ENCODE data around the gene CCDC81.
"Not testable (repeated sequence)": the region's sequence is repeated elsewhere in the genome, so short reads cannot be mapped to it uniquely, and the experiment has no call there.

The CCDC81 gene

DNA sequence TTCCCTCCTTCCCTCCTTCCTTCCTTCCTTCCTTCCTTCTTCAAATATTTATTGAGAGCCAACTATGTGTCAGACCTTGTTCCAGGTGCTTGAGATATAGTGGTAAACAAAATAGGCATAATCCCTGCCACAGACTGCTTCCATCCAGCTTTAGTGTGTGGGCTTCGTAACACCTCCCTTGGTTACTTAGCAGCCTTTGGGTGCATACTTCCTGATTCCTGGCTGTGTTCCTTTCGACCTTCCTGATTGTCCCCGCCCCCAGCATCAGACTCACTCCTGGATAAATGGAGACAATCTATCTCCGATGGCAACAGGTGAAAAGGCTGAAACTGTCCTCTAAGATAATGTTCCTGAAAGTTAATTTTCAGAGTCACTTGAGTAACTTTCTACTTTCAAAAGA lies 13.5 kb downstream of the CCDC81 start:
- no peak for DNase-seq

DNA sequence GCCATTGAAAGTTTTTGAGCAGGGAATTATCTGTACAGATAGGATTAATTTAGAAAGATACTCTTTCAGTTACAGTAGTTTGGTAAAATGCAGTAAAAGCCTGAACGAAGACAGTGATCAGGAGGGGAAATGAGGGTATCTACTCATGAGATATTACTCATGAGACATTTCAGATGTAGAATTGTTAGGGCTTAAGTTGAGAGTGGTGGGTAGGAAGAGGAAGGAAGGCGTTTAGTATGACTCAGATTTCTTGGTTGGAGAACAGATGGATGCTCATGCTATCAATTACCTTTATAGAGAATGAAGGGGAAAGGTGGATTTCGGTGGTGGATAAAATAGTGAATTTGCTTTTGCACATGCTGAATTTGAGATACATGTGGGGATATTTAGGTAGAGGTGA lies 15.8 kb downstream of the CCDC81 start:
- DNase-seq = no peak

DNA sequence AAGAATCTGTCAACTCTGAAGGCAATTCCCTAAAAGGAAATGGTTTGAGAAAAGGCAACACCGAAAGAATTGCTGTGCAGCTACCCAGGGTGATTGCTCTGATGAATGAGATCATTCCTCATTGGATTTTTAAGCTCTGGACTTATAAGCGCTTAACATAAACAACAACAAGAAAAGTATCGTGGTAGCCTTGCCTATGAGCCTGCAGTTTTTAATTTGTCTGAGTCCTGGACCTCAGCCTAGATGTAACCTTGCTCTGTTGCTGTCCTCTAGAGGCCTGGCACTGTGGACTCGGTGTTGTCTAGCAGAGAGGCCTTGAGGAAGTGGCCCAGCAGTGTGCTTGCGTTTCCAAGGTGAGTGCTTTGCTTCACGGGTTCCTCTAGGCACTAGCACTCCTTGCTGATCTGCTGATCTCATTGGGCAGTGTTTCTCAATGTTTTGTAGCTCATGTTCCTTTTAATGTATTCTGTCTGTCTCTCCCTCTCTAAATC lies 20.4 kb downstream of the CCDC81 start:
- no peak for DNase-seq

DNA sequence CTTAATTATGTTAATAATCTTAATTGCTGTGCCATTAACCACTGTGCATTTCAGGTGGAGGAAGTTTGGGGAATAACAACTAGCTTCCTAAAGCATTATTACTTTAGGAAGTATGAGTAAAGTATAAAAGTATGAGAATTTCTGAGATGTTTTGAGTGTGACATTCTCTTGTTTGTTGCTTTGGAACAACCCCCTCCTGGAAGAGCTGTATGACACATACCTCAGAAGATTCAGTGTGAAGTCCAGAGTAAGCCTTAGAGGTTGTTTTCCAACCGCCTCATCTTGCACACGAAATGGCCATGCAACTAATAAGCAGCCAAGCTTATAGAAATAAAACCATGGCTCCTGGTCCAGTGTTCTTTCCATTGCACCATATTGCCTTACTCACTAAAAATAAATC lies 21.7 kb downstream of the CCDC81 start:
- no peak for DNase-seq

DNA sequence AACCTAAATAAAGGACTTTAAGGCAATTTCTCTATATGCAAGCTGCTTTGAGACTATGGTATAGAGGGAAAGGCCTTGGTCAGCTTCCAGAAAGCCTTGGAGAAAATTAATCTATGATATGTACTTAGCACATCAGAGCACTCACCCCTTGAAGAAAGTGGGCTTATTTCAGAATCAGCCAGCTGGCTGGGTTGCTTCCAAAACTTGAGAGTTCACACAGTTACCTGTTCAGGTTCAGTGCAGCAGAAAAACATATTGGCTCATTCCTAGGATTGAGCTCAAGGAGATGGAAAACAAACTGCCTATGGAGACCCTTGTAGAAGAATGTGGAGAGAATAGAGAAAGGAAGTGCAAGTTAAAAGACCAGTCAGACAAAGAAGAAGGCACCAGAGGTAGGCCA lies 22.7 kb downstream of the CCDC81 start:
- DNase-seq = no peak

DNA sequence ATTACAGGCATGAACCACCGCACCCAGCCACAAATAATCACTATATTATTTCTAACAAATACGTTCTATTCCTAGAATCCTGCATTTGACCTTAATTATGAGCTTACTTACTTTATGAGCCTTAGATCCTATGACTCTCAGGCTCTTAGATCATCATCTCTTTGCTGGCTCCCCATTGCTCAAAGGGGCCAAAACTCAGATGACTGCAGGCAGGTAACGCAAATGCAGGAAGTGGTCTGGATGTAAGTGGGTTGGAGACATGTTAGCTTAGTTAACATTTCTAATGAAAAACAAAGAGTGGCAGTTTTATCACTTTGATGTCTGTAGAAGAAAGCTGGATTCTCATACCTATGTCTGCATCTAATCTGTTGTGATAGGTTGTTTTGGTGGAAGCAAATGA lies 23.4 kb downstream of the CCDC81 start:
- DNase-seq = no peak

DNA sequence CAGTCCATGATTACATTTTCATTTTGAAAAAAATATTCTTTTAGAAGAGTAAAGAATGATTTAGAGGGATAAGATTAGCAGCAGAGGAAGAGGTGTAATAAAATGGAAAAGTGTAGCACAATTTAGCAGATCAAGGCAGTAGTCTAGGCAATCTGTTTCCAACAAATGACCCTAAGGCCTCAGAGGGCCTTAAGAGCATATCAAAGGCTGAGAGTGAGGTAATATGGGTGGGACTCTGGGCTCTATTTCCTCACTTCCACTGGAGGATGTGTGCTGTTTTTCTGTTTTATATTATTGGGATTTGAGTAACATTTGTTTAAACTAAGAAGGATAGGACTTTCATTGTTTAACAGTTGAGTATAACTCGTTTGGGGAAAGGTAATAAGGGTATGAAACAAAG lies 28.8 kb downstream of the CCDC81 start:
- no peak for DNase-seq

DNA sequence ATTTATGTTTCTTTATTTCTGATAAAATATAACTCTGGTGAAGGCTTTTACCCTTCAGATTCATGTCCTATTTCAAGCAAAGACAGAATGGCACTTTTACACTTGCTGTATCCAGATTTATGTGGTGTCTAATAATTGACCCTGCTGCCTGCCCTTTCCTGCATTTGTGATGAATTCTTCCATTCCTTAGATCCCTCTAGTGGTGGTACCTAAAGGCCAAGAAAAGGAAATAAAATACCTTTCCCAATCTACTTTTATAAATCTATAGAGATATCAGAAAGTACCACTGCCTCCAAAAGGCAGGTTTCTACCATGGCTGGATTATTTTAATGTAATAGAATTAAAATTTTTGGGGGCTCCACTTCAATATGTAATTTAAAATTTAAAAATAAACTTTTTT lies 34.2 kb downstream of the CCDC81 start:
- no peak for DNase-seq

DNA sequence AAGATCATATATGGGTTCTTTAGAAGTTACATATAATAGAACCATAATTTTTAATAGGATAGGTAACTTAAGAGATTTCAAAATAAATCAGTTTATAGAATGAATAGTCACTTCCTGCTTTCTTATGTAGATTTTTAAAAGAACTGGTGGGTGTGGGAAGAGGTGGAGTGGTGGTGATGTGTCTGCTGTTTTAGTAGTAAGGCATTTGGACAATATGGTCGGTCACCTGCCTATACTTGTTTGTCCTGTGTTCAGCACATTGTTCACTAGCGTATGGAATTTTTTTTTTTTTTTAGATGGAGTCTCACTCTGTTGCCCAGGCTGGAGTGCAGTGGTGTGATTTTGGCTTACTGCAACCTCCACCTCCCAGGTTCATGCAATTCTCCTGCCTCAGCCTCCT lies 39.3 kb downstream of the CCDC81 start:
- no peak for DNase-seq

DNA sequence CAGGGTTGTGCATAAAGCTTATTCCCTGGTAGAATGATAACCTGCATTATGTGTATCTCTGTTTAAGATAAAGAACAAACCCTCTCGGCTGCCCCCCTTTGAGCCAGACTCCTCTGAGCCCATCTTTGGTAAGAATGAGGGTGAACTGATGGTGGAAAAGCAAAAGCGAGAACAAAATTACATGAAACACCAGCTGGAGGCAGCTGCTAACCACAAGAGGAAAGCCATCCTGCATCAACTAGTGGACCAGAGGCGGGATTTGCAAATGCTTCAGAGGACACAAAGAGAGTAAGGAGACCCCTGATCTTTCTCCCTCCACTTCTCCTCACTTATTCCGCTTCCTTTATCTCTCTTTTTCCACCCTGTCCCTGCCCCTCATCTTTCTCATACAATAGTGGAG lies 40.3 kb downstream of the CCDC81 start:
- no peak for DNase-seq

DNA sequence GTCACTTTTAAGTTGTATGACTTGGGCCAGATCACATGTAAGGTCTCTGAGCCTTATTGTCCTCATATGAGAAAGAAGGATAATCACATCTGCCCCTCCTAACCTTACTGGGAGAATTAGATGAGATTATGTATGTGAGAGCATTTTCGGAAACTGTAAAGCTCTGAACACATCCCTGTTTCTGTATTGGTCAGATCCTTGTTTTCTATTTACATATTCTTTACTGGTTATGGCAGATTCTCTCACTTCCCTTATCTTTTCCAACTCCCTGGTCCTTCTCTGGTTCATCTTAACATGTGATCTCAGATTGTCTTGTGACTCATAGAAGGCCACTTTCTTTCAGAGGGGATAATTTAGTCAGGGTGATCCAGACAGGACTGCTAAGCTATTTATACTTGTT lies 41.8 kb downstream of the CCDC81 start:
- no peak for DNase-seq

DNA sequence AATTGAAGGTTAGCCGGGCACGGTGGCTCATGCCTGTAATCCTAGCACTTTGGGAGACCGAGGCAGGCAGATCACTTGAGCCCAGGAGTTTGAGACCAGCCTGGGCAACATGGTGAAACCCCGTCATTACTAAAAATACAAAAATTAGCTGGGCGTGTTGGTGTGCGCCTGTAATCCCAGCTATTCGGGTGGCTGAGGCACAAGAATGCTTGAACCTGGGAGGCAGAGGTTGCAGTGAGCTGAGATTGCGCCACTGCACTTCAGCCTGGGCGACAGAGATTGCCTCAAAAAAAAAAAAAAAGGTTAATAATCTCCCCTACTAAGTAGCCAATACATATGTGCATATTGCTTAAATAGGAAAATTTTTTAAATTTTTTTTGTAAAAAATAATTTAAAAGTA lies 42.3 kb downstream of the CCDC81 start:
- DNase-seq = not testable (repeated sequence)

DNA sequence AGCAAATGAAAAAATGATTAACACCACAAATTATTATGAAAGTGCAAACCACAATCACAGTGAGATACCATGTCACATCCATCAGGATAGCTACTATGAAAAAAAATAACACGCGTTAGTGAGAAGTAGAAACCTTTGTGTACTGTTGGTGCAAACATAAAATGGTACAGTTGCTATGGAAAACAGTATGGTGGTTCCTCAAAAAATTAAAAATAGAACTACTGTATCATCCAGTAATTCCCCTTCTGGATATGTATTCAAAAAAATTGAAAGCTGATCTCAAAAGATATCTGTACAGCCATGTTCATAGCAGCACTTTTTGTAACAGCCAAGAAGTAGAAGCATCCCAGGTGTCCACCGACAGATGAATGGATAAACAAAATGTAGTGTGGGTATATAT lies 43.4 kb downstream of the CCDC81 start:
- DNase-seq = no peak

DNA sequence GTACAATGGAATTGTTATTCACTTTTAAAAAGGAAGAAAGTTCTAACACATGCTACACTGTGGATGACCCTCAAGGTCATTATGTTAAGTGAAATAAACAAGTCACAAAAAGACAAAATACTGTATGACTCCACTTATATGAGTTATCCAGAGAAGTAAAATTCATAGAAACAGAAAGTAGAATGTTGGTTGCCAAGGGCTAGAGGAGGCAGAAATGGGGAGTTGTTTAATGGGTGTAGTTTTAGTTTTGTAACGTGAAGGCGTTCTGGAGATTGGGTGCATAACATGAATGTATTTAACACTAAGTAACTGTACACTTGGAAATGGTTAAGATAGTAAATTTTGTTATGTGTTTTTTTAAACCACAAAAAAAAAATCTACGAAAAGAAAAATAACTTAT lies 43.8 kb downstream of the CCDC81 start:
- DNase-seq = no peak

DNA sequence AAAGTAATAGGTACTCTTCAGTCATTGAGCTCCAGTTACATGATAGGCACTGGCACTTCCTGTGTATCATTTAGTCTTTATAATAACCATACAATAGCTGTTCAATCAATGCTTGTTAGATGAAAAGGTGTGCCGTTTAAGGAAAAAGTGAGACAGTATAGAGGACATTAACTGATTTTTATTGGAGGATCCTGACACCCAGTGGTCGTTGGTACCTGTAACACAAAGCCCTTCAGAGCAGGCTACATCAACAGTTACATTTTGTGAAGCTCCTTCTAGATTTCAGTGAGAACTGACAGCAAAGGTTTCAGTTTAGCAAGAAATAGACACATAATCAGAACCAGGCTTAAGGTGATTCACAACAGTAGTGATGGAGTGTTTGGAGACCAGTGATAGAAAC lies 44.2 kb downstream of the CCDC81 start:
- peak; percentile 8 for DNase-seq

DNA sequence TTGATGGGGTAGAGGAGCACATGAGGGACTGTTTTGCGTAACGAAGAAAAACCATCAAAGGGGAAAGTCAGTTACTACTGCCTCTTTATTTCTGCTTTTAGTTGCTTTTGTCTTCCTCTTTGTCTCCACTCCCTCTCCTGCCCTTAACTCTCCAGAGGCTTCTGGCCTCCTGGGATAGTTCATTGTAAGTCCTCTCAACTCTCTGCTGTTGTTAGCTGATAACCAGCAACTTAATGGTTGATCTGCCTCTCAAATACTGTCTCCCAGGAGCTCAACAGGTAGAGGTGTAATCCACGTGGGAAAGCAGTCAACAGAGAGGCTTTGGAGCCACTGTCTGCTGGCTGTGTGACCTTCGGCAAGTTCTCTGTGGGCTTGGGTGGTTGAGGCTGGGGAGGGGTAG lies 47.3 kb downstream of the CCDC81 start:
- no peak for DNase-seq

DNA sequence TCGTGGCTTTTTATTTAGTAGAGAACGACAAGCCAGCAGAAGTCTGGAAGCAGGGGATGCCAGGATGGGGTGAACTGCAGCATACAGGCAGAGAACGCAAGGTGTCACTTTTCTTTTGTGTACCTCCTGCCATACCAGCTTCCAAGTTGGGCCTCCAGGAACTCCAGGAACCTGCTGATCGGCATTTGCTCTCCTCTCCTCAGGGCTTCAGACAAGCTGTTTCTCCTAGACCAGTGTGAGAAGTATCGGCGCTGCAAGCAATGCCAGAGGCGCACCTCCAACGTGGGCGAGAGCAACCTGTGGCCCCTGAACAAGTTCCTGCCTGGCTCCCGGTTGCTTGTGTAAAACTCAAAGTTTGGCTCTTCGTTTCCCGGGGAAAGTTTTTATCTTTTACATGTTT lies 47.7 kb downstream of the CCDC81 start:
- no peak for DNase-seq

DNA sequence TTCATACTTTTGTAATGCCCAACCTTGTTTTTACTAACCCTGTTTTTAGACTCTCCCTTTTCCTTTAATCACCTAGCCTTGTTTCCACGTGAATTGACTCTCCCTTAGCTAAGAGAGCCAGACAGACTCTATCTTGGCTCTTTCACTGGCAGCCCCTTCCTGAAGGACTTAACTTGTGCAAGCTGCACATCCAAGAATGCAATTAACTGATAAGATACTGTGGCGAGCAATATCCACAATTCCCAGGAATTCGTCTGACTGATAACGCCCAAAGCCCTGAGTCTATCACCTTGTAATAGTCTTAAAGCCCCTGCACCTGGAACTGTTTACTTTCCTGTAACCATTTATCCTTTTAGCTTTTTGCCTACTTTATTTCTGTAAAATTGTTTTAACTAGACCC lies 48.8 kb downstream of the CCDC81 start:
- DNase-seq = not testable (repeated sequence)

DNA sequence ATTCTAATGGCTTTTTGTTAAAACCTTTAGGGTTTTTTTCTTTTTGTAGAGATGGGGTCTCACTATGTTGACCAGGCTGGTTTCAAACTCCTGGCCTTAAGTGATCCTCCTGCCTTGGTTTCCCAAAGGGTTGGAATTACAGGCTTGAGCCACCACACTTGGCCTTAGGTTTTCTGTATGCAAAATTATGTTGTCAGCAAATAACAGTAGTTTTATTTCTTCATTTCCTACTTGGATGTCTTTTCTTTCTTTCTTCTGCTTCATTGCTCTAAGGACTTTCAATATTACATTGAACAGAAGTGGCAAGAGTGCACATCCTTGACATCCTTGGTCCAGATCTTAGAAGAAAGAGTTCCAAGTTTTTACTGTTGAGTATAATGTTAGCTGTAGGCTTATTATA lies 52.8 kb downstream of the CCDC81 start:
- DNase-seq = no peak

DNA sequence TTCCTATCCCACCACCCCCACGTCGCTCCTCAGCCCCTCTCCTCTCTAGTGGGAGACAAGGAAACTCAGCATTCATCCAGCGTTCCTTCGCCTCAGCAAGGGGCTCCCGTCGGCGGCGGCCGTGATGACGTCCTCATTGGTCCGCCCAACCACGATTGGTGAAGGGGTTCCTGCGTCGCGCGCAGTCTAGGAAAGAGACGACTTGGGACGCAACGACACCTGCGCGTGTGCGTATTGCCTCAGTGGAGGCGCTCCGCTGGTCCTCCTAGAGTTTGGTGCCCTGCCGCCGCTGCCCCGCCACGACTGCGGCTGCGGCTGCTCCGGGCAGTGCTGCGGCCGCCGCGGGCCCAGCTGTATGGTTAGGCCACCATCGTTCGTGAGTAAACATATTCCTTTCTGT lies 56.6 kb downstream of the CCDC81 start:
- no peak for DNase-seq

DNA sequence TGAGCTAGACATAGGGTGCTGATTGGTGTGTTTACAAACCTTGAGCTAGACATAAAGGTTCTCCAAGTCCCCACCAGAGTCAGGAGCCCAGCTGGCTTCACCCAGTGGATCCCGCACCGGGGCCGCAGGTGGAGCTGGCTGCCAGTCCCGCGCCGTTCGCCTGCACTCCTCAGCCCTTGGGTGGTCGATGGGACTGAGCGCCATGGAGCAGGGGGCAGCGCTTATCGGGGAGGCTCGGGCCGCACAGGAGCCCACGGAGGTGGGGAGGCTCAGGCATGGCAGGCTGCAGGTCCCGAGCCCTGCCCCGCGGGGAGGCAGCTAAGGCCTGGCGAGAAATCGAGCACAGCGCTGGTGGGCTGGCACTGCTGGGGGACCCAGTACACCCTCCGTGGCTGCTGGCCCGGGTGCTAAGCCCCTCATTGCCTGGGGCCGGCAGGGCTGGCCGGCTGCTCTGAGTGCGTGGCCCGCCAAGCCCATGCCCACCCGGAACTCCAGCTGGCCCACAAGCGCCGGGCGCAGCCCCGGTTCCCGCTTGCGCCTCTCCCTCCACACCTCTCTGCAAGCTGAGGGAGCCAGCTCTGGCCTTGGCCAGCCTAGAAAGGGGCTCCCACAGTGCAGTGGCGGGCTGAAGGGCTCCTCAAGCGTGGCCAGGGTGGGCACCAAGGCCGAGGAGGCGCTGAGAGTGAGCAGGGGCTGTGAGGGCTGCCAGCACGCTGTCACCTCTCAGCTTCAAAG lies 58.8 kb downstream of the CCDC81 start:
- DNase-seq = not testable (repeated sequence)

DNA sequence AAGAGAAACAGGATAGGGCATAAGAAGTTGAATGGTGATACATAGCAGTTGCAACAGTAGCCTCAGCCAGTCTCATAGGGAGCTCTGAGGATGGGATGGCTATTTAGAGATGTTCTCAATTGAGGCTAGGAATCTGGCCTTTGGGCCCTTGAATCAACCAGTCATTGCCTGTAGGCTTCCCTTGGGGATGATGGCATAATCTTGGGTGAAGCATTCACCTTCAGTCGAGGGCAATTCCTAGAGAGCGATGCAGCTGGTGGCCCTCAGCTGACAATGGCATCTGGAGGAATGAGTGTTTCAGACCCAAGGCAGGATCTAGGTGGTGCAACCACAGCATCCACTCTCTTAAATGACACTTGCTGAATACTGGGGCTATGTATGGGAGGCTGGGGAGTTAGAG lies 61.0 kb downstream of the CCDC81 start:
- DNase-seq = no peak

DNA sequence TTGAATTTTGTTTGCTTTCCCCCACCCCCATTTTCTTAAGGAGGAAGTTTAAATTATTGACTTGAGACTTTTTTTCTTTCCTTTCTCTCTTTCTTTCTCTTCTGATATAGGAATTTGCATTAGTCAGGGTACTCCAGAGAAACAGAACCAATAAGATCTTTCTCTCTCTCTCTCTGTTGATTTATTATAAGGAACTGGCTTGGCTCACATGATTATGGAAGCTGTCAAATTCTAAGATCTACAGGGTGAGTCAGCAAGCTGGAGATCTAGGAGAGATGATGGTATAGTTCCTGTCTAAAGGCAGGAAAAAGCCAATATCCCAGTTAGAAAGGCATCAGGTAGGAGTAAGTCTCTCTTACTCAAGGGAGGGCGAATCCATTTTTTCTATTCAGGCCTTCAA lies 64.0 kb downstream of the CCDC81 start:
- no peak for DNase-seq

DNA sequence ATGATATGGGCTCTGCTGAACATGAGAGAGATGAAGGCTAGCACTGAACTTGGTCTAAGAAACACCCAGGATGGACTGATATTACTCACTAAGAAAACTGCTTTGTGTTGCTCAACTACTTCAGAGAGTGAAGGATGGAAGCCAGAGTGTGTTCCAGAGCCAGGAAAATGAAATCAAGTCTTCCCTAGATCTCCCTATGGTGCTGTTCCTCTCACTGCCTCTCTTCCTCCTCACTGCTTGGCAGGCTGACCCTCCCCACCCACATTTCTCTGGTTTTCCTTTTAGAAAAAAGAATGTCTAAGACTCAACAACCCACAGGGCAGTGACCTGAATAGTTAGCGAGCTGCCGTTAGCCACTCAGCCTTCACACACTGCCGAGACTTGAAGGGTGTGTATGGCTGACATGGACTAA lies 65.6 kb downstream of the CCDC81 start:
- no peak for DNase-seq

DNA sequence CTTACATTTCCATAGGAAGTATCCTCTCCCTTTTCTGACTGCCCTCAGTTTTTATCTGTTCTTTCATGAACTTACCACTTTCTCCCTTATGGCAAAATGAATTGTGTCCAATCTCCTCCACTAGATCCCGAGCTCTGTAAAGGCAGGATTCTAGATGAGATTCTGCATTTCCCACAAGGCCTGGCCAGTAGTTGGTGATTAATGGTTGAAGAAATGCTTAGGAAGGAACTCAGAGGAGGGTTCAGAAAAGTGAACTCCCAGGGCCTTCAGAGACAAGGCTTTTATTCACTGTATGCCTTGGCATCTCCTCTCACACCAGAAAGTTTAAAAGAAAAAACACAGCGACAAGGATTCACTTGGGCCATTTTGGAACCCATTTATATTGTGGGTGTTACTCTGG lies 66.2 kb downstream of the CCDC81 start:
- no peak for DNase-seq
